Osteoblast (primary cell): ENCODE data around the gene THG1L. TPM values are rescaled to one million over a fixed set of nuclear protein-coding genes. Genes with fewer than 3 reads are reported as not detected.

Experiments
- DNase-seq: peaks from one replicate; pipeline ENCODE4 v3.0.0; 2011; ENCODE audit warnings: low spot score, mixed read lengths; ENCODE audit not compliant: insufficient read length; ENCODE audit errors: missing footprints
- H2AFZ ChIP-seq: 2 replicates; pipeline ENCODE4 v1.6.0; 2011; ENCODE audit warnings: mild to moderate bottlenecking, low read length
- H3K27ac ChIP-seq: 2 replicates; pipeline ENCODE4 v1.5.1; 2011; ENCODE audit warnings: mild to moderate bottlenecking, low read depth, low read length, moderate library complexity
- H3K27me3 ChIP-seq: 2 replicates; pipeline ENCODE4 v1.6.0; 2012; ENCODE audit warnings: mild to moderate bottlenecking, control low read depth, inconsistent platforms, low read length, moderate library complexity; ENCODE audit not compliant: insufficient read depth
- H3K36me3 ChIP-seq: 2 replicates; pipeline ENCODE4 v1.5.1; 2011; ENCODE audit warnings: mild to moderate bottlenecking, low read length, control low read depth, moderate library complexity; ENCODE audit not compliant: insufficient read depth
- H3K4me1 ChIP-seq: 2 replicates; pipeline ENCODE4 v1.5.1; 2011; ENCODE audit warnings: mild to moderate bottlenecking, low read length, control low read depth, moderate library complexity; ENCODE audit not compliant: insufficient read depth
- H3K4me2 ChIP-seq: 2 replicates; pipeline ENCODE4 v1.6.0; 2011; ENCODE audit warnings: mild to moderate bottlenecking, low read length; ENCODE audit not compliant: insufficient read depth
- H3K4me3 ChIP-seq: fragments of 200-600 bp; sonication (generic); 3 replicates; pipeline ENCODE4 v1.5.1; 2012; ENCODE audit warnings: mild to moderate bottlenecking, low read length, inconsistent platforms; ENCODE audit not compliant: insufficient read depth
- H3K79me2 ChIP-seq: 2 replicates; pipeline ENCODE4 v1.6.0; 2012; ENCODE audit warnings: mild to moderate bottlenecking, low read length, control low read depth, inconsistent platforms; ENCODE audit not compliant: insufficient read depth
- H3K9me3 ChIP-seq: 2 replicates; pipeline ENCODE4 v1.5.1; 2011; ENCODE audit warnings: low read depth, low read length, control low read depth
- H4K20me1 ChIP-seq: 2 replicates; pipeline ENCODE4 v1.6.0; 2012; ENCODE audit warnings: mild to moderate bottlenecking, low read length, control low read depth; ENCODE audit not compliant: insufficient read depth
- total RNA-seq: library from RNA; depleted of rRNA; stranded (reverse); fragments of >200 nt; gene quantifications from 2 replicates; pipeline ENCODE4 v1.2.3, GENCODE V29; 2012
- TF ChIP-seq, protein P1 (sequence below): IDR thresholded peaks from 2 replicates; pipeline ENCODE4 v1.5.1; 2011; ENCODE audit warnings: mild to moderate bottlenecking, low read depth, low read length, moderate library complexity; ENCODE audit errors: extremely low read depth

The THG1L gene
- total RNA-seq, 1 donor, result 27.9 TPM

DNA sequence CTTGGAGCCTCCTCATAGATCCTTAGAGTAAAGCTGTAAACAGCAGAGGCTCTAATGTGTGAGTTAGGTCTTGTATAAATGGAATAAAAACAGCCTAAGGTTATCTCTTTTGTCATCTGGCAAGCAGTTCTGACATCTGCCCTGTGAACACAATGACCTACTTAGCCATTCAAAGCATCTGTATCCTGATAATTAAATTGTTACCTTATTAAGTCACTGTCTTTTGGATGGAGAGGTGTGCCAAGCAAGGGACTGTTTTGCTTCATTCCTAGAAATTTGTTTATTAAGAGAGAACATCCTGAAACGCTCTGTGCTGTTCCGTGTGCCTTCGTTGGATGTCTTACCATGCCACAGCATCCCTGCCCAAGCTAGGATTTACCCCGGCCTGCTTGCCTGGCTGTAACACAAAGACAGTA lies 13.8 kb downstream of the THG1L start:
- Histone ChIP-seq H3K79me2 (peaks cover 38% of the 10 kb centered on the region), H2AFZ (peak overlapping the region; percentile 85), H3K9me3 (no peaks in the 10 kb centered on the region), H3K4me3 (peak overlapping the region; percentile 87), H3K27ac (no peak overlapping the region), H3K4me2 (peak overlapping the region; percentile 100), H3K36me3 (peaks cover 3% of the 10 kb centered on the region), H3K4me1 (peaks cover 34% of the 10 kb centered on the region), H4K20me1 (no peaks in the 10 kb centered on the region), H3K27me3 (no peaks in the 10 kb centered on the region)
- no peak for DNase-seq
- TF ChIP-seq, protein P1, sequence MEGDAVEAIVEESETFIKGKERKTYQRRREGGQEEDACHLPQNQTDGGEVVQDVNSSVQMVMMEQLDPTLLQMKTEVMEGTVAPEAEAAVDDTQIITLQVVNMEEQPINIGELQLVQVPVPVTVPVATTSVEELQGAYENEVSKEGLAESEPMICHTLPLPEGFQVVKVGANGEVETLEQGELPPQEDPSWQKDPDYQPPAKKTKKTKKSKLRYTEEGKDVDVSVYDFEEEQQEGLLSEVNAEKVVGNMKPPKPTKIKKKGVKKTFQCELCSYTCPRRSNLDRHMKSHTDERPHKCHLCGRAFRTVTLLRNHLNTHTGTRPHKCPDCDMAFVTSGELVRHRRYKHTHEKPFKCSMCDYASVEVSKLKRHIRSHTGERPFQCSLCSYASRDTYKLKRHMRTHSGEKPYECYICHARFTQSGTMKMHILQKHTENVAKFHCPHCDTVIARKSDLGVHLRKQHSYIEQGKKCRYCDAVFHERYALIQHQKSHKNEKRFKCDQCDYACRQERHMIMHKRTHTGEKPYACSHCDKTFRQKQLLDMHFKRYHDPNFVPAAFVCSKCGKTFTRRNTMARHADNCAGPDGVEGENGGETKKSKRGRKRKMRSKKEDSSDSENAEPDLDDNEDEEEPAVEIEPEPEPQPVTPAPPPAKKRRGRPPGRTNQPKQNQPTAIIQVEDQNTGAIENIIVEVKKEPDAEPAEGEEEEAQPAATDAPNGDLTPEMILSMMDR, result no peak

- H3K4me3 ChIP-seq, result no peak overlapping the region
- peaks cover 46% of the 10 kb centered on the region for H3K79me2 ChIP-seq
- H3K9me3 ChIP-seq, result no peaks in the 10 kb centered on the region
- peaks cover 5% of the 10 kb centered on the region for H3K36me3 ChIP-seq
- H3K27me3 ChIP-seq, result no peaks in the 10 kb centered on the region
- no peaks in the 10 kb centered on the region for H4K20me1 ChIP-seq
- peak overlapping the region; percentile 59 for H2AFZ ChIP-seq
- peaks cover 40% of the 10 kb centered on the region for H3K4me1 ChIP-seq
- TF ChIP-seq, protein P1, result no peak
- DNase-seq, result no peak
- H3K27ac ChIP-seq, result peak overlapping the region; percentile 91
- H3K4me2 ChIP-seq, result no peak overlapping the region
Observed at GRCh38 chr5:157747173-157747740, 16.0 kb downstream of the THG1L start.

DNA sequence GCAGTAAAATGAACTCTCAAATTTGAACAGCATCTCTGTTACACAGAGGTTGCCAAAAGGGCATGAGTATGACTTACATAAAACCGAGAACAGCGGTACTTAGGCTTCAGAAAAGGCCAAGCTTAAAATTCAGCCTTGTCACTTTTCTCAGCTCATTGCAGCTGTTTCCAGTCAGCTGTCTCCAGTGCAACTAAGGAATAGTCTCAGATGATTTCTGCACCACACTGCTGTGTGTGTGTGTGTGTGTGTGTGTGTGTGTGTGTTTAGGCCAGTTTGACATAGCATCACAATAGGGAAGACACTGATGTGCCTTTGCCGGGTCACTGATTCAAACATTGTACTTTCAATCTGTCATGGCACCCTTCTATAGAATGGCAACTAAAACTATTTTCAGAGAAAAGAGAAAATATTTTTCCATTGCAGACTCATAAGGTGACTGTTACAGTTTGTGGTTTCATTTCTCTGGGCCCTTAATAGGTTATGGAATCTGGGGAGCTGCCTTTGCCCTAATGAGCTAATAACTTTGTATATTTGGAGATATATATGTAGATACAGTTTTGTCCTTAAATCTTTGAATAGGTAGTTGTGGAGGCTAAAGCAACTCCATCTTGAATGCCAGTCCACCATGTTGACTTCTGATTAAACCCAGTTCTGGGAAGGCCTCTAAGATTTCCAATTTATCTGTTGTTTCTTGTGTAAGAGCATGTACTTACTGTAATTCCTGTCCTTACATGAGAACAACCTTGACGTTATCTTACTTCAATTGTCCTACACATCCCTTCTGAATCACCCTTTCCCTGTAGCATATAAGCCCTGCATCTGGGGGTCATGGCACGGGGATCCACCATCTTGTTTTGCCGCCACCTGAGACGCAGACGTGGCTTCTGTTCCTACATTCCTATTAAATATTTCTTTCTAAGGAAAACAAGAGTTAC lies 16.8 kb downstream of the THG1L start:
- TF ChIP-seq, protein P1, result no peak
- H4K20me1 ChIP-seq, result no peaks in the 10 kb centered on the region
- no peaks in the 10 kb centered on the region for H3K9me3 ChIP-seq
- no peaks in the 10 kb centered on the region for H3K27me3 ChIP-seq
- H3K4me2 ChIP-seq, result peak overlapping the region; percentile 42
- no peak overlapping the region for H3K4me3 ChIP-seq
- peak overlapping the region; percentile 91 for H3K27ac ChIP-seq
- peaks cover 46% of the 10 kb centered on the region for H3K79me2 ChIP-seq
- peaks cover 40% of the 10 kb centered on the region for H3K4me1 ChIP-seq
- peak overlapping the region; percentile 59 for H2AFZ ChIP-seq
- peaks cover 5% of the 10 kb centered on the region for H3K36me3 ChIP-seq
- no peak for DNase-seq
